IMR-90 (cell line): Measurements from ENCODE around the gene XRN1.
A peak's percentile ranks its signal among the peaks of the same experiment; 100 is the strongest.

Source experiments
- BHLHE40 ChIP-seq: fragments of 150-350 bp; IDR thresholded peaks from 2 replicates; pipeline ENCODE4 v1.6.1; 2016; ENCODE audit warnings: mild to moderate bottlenecking, low read depth, low read length
- CEBPB ChIP-seq: IDR thresholded peaks from 2 replicates; pipeline ENCODE4 v1.6.1; 2012; ENCODE audit warnings: low read depth, low read length, improper control_type of control experiment
- CHD1 ChIP-seq: IDR thresholded peaks from 2 replicates; pipeline ENCODE4 v1.6.1; 2012; ENCODE audit warnings: low read depth, low read length, improper control_type of control experiment
- MAZ ChIP-seq: IDR thresholded peaks from 2 replicates; pipeline ENCODE4 v1.6.1; 2012; ENCODE audit warnings: low read depth, mild to moderate bottlenecking, low read length, improper control_type of control experiment, moderate library complexity, borderline replicate concordance
- MXI1 ChIP-seq: IDR thresholded peaks from 2 replicates; pipeline ENCODE4 v1.6.1; 2012; ENCODE audit warnings: low read depth, mild to moderate bottlenecking, low read length, moderate library complexity, borderline replicate concordance
- NFE2L2 ChIP-seq: fragments of 150-350 bp; IDR thresholded peaks from 2 replicates; pipeline ENCODE4 v1.6.1; 2016; ENCODE audit warnings: low read depth, mild to moderate bottlenecking, low read length
- POLR2A ChIP-seq: IDR thresholded peaks from 2 replicates; pipeline ENCODE4 v1.6.1; 2012; ENCODE audit warnings: mild to moderate bottlenecking, low read depth, low read length
- RAD21 ChIP-seq: IDR thresholded peaks from 2 replicates; pipeline ENCODE4 v1.6.1; 2012; ENCODE audit warnings: low read length, improper control_type of control experiment
- RCOR1 ChIP-seq: IDR thresholded peaks from 2 replicates; pipeline ENCODE4 v1.6.1; 2012; ENCODE audit warnings: mild to moderate bottlenecking, low read length, improper control_type of control experiment; ENCODE audit not compliant: insufficient replicate concordance
- SMC3 ChIP-seq: fragments of 150-350 bp; IDR thresholded peaks from 2 replicates; pipeline ENCODE4 v1.6.1; 2016; ENCODE audit warnings: low read depth, mild to moderate bottlenecking, antibody characterized with exemption, low read length, moderate library complexity
- TF ChIP-seq, protein P1 (sequence below): conservative IDR thresholded peaks from 2 replicates; pipeline ENCODE4 v1.5.1; 2012; ENCODE audit warnings: mild to moderate bottlenecking, low read depth, low read length, improper control_type of control experiment
- TF ChIP-seq, protein P2 (sequence below): fragments of 150-350 bp; IDR thresholded peaks from 2 replicates; pipeline ENCODE4 v1.6.1; 2016; ENCODE audit warnings: low read depth, mild to moderate bottlenecking, low read length, moderate library complexity, borderline replicate concordance

DNA sequence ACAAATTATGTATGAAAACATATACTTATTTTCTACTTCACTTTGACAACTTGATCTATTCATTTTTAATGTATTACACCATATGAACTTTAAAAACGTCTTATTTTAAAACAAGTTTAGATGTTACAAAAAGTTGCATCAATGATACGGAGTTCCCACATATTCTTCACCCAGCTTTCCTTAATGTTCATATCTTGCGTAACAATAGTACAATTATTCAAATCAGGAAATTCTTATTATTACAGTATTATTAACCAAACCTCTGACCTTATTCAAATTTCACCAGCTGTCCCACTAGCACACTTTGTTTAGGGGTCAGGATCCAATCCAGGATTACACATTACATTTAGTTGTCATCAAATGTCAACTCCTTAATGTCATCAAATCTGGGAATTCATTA lies 12.9 kb upstream of the XRN1 start:
- TF ChIP-seq POLR2A = no peak
- TF ChIP-seq, protein P1, sequence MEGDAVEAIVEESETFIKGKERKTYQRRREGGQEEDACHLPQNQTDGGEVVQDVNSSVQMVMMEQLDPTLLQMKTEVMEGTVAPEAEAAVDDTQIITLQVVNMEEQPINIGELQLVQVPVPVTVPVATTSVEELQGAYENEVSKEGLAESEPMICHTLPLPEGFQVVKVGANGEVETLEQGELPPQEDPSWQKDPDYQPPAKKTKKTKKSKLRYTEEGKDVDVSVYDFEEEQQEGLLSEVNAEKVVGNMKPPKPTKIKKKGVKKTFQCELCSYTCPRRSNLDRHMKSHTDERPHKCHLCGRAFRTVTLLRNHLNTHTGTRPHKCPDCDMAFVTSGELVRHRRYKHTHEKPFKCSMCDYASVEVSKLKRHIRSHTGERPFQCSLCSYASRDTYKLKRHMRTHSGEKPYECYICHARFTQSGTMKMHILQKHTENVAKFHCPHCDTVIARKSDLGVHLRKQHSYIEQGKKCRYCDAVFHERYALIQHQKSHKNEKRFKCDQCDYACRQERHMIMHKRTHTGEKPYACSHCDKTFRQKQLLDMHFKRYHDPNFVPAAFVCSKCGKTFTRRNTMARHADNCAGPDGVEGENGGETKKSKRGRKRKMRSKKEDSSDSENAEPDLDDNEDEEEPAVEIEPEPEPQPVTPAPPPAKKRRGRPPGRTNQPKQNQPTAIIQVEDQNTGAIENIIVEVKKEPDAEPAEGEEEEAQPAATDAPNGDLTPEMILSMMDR = no peak
- TF ChIP-seq, protein P2, sequence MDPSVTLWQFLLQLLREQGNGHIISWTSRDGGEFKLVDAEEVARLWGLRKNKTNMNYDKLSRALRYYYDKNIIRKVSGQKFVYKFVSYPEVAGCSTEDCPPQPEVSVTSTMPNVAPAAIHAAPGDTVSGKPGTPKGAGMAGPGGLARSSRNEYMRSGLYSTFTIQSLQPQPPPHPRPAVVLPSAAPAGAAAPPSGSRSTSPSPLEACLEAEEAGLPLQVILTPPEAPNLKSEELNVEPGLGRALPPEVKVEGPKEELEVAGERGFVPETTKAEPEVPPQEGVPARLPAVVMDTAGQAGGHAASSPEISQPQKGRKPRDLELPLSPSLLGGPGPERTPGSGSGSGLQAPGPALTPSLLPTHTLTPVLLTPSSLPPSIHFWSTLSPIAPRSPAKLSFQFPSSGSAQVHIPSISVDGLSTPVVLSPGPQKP = no peak
- no peak for TF ChIP-seq NFE2L2
- no peak for TF ChIP-seq MXI1
- TF ChIP-seq BHLHE40 = no peak
- no peak for TF ChIP-seq CHD1
- TF ChIP-seq MAZ = no peak
- TF ChIP-seq RCOR1 = no peak
- no peak for TF ChIP-seq RAD21
- TF ChIP-seq SMC3 = no peak
- TF ChIP-seq CEBPB = peak; percentile 75
